Activated T-helper 1 cell treated with Interleukin-2 at 50 U/mL for 16 hours (primary cell): ENCODE measurements around the gene AGAP1.

Experiments used
- DNase-seq: peaks from one replicate; pipeline ENCODE4 v3.0.0-alpha.2; 2020; ENCODE audit warnings: low read depth

AGAP1 gene

GRCh38 chr2:235768606-235769005 lies 274.8 kb downstream of the AGAP1 start:
- no peak for DNase-seq

DNA sequence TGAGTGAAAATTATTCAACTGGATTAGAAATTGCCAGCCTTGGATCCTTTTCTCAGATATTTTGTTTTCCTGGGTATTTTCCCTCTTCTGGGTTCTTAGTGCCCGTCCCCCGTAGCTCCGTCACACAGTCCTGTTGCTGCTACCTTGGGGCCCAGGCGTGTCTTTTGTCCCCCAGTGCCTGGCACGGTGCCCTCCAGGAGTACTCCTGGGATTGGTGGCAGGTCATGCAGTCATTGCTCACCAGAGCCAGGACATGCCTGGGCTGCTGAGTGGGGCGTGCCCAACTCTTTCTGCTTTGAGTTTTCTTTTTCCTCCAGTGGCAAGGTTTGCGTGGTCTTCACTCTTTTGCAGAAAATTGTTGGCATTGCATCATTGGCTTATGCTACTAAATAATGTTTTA lies 275.2 kb downstream of the AGAP1 start:
- DNase-seq = no peak

DNA sequence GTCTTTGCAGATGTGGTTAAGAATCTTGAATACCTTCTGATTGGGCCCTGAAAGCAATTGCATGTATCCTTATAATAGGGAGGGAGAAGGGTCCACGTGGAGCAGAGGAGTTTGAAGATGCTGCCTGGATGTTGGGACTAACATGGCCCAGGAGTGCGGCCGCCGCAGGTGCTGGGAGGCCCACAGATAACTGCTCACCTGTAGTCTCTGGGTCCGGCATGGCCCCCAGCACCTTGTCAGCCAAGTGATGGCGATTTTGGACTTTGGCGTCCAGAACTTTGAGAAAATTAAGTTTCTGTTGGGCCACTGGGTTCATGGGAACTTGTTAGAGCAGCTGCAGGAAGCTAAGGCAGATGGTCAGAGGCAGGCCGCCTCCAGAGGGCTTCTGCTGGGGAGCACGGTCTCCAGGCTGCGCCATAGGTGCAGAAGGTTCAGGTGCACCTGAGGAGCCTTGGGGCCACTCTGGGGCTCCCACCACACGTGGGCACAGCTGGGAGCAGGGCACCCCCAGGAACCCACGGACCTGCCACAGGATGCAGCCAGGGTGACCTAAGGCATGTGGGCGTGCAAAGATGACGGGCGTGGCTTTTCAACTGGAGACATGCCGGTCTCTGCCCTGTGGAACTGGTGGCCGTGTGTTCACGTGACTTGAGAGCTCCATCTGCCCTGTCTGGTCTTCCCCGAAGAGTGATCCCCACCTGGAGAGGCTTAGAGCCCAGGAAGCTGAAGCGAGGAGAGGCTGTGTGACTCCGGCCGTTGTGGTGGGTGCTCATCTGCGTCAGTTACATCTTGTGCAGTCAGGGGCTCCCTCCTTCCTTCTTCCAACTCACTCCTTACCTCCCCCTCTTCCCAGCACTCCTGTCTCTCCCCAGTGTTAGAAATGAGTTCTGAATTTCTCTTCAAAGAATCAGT lies 277.3 kb downstream of the AGAP1 start:
- no peak for DNase-seq

- no peak for DNase-seq
These were observed 279.5 kb downstream of the AGAP1 start for GRCh38 chr2:235773188-235773928.

- no peak for DNase-seq
These were observed 280.5 kb downstream of the AGAP1 start for GRCh38 chr2:235774153-235774870.

DNA sequence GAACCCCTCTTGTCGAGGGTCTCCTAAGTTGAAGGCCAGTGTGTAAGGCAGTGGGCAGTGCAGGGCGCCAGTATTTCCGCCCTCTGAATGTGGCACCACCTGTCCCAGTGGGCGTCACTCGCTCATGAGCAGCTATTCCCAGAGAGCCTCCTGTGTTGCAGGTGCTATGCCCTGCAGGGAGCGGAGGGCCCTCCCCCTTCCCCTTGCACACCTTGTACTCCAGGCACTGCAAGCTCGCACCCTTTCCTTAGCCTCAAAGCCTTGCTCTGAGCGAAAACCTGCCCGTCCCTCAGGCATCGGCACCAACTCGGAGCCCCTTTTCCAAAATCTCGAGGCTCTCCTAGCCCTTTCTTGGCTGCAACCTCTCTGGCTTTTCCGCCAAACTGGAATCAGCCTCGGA lies 282.7 kb downstream of the AGAP1 start:
- DNase-seq = no peak

GRCh38 chr2:235779444-235779896 lies 285.6 kb downstream of the AGAP1 start:
- peak; percentile 15 for DNase-seq

GRCh38 chr2:235780401-235780800 lies 286.6 kb downstream of the AGAP1 start:
- no peak for DNase-seq

DNA sequence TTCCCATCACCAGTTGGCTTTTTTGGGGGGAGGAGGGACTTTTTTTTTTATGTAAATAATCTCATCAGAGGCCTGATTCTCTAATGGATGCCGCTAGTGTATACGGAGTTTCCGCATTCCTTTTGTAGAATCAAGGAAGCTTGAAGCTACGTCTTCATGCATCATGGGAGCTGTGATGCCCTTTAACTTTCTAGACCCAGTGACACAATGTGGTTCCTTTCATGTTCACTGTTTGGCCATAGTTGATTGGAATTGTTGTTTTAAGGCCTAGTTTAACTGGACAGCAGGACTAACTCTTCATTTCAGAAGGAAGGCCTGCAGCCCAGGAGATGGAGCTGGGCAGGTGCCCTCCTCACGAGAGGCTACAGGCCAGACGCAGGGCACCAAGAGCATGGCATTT lies 287.9 kb downstream of the AGAP1 start:
- DNase-seq = no peak

DNA sequence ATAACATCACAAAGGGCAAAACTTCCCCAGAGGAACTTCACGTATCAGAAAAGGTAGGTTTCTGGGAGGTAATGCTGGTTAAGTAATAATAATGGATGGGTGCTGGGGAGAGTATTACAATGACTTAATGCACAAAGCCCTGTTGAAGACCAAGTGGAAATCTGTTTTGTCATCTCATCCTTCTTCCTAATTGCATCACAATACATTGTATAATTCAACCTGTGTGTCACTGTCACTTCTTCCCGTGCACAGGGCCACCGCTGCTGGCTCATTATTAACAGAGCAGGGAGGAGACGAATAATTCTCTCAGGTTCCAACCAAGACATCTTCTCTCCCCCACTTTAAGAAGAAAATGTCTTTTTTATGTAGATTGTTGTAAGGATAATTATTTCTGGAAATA lies 290.9 kb downstream of the AGAP1 start:
- DNase-seq = no peak

DNA sequence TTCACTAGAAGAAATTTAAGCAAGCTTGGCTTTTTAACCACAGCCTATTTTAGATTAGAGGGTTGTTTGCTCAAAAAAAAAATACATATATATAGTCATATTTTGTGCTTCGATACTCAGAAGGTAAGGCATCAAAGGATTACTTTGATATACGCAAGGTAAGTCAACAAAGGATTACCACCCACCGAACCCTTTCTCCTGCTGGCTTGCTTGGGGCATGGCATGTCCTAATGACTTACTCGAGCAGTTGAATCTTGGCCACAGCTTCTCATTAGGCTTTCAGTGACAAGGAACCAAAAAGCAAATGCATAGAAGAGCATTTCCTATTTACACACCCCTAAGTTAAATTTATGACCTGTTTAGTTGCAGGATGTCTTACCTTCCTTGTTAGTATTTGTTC lies 295.7 kb downstream of the AGAP1 start:
- DNase-seq = no peak

- DNase-seq = no peak
These were observed 299.4 kb downstream of the AGAP1 start for GRCh38 chr2:235793163-235793752.

GRCh38 chr2:235799281-235799680 lies 305.4 kb downstream of the AGAP1 start:
- DNase-seq = no peak

DNA sequence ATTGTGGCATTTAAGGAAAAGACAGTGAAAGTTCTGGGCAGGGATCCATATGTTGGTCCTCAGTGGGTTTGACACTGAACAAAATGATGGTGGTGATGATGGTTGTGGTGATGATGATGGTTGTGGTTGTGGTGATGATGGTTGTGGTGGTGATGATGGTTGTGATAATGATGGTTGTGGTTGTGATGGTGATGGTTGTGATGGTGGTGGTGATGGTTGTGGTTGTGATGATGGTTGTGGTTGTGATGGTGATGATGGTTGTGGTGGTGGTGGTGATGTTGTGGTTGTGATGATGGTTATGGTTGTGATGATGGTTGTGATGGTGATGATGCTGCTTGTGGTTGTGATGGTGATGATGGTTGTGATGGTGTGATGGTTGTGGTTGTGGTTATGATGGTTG lies 308.7 kb downstream of the AGAP1 start:
- DNase-seq = no peak

DNA sequence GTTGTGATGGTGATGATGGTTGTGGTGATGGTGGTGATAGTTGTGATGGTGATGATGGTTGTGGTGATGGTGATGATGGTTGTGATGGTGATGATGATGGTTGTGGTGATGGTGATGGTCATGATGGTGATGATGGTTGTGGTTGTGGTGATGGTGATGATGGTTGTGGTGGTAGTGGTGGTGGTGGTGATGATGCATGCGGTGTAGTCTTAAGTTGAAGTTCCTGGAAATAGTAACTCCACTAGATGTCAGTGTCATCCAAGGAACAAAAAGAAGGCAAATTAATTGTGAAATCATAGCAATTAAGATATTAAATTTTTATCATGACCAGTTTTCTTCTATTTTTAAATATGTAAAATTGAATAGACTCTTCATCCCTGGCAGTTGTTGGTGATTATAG lies 309.2 kb downstream of the AGAP1 start:
- no peak for DNase-seq

DNA sequence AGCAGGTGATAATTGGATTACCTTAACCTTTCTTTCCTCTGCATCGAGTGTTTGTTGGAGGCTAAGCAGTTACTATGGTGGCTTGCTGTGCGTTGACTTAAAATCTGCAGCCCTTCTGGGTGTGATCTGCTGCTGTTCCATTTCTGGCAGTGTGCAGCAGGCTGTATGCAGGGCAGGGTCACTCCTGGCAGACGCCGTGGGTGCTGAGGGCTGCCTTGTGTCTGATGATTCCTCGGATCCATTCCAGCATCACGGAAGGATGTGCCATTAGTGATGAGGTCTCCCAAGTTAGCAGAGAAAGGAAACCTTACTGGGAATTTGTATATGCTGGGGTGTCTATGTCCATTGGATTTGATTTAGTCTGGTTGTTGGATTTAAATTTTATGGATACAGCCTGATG lies 310.8 kb downstream of the AGAP1 start:
- no peak for DNase-seq

- no peak for DNase-seq
These were observed 313.3 kb downstream of the AGAP1 start for GRCh38 chr2:235806986-235807750.

DNA sequence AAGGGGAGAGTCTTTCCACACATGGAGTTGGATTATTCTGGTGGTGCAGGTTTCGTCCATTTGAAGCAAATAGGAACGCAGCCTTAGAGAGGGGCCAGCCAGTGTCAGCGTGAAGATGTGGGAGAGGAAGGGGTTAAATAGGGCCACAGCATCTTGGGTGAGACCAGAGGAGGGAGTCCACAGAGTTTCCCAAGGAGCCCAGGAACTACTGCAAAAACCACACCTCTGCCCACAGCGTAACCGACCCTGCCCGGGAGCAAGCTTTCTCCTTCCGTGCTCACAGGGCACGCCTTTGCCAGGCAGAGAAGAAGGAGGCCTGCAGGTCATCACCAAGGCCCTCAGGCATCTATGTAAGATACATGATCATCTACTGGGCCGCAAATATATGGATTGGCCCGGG lies 314.5 kb downstream of the AGAP1 start:
- DNase-seq = no peak

GRCh38 chr2:235810252-235810651 lies 316.4 kb downstream of the AGAP1 start:
- no peak for DNase-seq

- no peak for DNase-seq
These were observed 317.0 kb downstream of the AGAP1 start for GRCh38 chr2:235810846-235811245.

DNA sequence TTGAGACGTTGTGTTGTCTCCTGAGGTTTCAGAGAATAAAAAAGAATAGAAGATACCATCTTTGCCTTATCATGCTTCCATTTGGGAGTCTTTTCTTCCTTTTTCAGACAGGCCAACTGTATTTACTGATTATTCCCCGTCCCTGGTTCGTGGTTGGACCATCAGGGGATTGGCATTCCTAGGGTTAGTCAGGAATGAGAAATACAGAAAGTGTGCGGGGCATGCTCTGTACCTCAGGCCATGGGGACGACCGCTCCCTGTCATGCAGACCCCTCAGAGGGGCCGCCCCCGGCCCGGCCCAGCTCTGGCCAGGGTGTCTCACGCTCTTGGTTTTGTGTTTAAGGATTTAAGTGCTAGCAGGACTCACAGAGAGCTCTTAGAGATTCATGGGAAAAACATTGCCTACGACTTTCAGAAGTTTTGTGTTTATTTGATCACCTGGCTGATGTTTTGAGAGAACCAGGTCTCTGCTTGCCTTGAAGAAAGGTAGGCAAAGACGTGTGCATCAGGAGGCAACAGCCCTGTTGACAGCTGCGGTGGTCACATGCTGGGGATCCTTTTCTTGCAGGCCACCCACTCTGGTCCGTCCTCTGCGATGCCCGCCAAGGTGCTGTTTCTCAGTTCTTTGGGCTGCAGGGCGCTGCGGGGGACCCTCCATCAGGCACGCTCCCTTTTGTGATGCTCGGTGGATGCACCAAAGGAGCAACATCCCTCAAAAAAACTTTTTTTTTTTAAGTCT lies 317.8 kb downstream of the AGAP1 start:
- DNase-seq = no peak
